Right forelimb (tissue), 1 donor: ENCODE measurements around the gene ZNF577.
"Not testable (repeated sequence)": the region's sequence is repeated elsewhere in the genome, so short reads cannot be mapped to it uniquely, and the experiment has no call there.

Source experiments
- DNase-seq: peaks from one replicate; pipeline ENCODE4 v3.0.0-alpha.2; 2018

The ZNF577 gene

DNA sequence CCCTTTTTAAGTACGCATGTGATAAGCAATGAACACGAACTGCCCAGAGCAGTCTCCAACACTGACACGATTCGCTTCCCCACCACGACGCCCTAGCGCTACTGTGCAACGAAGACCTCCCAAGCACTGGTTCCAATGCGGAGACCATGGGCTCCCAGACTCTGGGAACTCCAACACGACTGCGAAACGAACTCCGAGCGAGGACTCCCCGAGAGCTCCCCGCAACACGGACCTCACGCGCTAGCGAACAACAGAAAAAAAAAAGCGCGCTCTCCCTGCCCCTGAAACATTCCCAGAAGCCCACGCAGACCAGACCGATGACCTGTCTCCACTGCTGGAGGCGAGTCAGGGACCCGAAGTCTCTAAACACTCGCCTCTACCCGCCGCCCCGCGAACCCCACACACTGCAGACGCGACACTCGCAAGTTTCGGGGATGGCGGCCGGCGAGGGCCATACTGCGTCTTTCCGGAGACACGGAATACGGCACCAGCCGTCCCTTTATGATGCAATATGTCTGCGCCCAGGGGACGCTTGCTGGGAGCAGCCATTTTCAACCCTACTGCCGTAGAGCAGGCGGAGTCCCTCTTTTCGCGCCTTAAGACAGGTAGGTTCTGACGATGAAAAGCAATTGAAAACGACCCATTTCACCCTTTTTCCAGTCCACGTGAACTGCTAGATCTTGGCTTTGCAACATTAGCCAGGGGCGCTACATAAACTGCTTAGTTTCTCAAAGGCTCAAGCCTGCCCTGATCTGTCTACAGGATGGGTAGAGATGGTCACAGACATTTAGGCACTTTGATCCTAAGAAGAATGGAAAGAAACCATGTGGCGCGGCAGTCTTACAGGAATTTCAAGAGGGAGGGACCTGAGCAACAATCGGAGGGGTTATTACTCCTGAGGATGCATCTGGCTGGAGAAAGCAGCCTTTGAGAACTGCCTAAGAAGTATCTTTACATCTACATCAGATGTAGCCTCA is at the start of gene ZNF577:
TSS of gene ZNF577 (minus strand) at position 430 of the 977 bp plus-strand sequence. CDS start 7,569 bp downstream, outside the sequence.
- peak; percentile 96 for DNase-seq

DNA sequence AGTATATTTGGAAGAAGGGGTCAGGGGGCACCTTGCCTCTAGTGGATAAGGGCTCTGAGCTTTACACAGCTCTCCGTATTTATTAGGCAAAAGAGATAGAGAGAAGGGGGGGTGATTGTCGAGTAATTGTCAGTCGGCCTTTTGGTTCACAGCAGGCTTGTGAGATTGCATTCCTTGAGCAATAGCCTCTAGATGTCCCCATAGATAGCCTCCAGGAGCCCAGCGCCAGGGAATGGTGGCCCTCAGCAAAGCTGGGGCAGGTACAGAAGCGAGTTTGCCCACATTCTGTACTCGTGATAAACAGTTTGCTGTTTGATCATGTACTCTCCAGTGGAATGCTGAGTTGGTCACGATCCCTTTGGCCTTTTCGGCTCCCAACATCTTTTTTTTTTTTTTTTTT is 44.2 kb upstream of the ZNF577 start:
- DNase-seq: no peak

- no peak for DNase-seq
Measured at GRCh38 chr19:51927859-51928258, 40.1 kb upstream of the ZNF577 start.

- peak; percentile 92 for DNase-seq
Measured at GRCh38 chr19:51926784-51927741, 39.3 kb upstream of the ZNF577 start, which contains the start of gene ZNF613. ZNF613 (plus strand) TSS chr19:51927472; CDS start chr19:51936221, 8,749 bp downstream.

DNA sequence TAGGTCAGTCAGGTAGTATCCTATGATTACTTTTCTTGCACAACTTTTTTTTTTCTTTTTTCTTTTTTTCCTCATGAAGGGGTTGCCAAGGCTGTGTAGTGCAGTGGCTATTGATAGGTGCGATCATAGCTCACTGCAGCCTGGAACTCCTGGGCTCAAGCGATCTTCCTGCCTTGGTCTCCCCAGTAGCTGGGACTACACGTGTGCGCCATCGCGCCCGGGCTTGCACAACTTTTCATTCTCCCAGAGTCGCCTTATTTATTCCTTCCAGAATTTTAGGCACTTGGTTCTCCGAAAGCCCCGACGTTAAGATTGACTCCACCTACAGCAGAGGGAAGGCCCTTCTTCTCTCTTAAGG is 38.7 kb upstream of the ZNF577 start:
- no peak for DNase-seq

DNA sequence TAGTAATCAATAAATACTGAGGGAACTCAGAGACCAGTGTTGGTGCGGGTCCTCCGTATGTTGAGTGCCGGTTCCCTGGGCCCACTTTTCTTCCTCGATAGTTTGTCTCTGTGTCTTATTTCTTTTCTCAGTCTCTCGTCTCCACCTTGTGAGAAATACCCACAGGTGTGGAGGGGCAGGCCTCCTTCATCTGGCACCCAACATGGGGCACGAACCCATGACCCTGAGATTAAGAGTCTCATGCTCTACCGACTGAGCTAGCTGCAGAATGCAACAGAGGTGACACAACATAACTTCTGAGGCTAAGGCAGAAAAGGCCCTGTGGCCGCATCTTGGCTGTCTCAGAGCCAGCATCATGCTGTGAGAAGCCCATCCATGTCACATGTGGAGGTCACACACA is 34.2 kb upstream of the ZNF577 start:
- DNase-seq: no peak

DNA sequence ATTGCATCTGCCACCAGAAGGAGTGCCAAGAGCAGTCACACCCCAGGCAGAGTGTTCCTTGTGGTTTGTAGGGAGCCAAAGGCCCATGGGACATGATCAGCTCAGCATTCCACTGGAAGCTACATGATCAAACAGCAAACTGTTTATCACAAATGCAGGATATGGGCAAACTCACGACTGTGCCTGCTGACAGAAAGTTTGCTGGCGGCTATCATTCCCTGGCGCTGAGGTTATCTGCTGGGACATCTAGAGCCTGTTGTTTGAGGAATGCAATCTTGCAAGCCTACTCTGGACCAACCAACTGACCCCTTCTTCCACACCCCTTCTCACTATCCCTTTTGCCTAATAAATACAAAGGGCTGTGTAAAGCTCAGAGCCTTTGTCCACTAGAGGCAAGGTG is 31.9 kb upstream of the ZNF577 start:
- DNase-seq: no peak

GRCh38 chr19:51916167-51916566 is 28.4 kb upstream of the ZNF577 start:
- no peak for DNase-seq

GRCh38 chr19:51915324-51915867 is 27.6 kb upstream of the ZNF577 start:
- no peak for DNase-seq

GRCh38 chr19:51907981-51908380 is 20.2 kb upstream of the ZNF577 start:
- DNase-seq: not testable (repeated sequence)

DNA sequence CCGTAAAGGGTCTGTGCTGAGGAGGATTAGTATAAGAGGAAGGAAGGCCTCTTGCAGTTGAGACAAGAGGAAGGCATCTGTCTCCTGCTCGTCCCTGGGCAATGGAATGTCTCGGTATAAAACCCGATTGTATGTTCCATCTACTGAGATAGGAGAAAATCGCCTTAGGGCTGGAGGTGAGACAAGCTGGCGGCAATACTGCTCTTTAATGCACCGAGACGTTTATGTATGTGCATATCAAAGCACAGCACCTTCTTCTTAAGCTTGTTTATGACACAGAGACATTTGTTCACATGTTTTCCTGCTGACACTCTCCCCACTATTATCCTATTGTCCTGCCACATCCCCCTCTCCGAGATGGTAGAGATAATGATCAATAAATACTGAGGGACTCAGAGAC is 18.4 kb upstream of the ZNF577 start:
- not testable (repeated sequence) for DNase-seq

GRCh38 chr19:51905639-51906038 is 17.9 kb upstream of the ZNF577 start:
- DNase-seq: not testable (repeated sequence)

DNA sequence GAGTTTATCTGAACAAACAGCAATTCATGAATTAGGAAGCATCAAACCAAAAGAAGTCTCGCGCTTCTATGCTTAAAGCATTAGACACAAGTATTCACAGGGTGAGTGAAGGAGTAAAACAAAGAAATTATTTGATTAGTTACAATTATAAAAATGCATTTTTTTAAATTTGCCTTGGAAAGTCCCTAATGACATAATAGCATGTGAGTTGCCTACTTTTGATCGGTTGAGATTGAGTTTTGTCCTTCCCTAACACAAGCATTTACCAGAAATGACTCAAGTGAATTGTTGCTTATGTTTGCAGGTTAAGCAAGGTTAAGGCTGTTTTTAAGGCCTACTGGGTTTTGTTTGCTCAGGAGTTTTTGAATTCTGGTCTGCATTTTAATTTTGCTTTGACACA is 17.5 kb upstream of the ZNF577 start:
- DNase-seq: no peak

- peak; percentile 91 for DNase-seq
Measured at GRCh38 chr19:51904331-51905165, 16.8 kb upstream of the ZNF577 start, which contains the start of gene ZNF649. ZNF649 (minus strand) TSS chr19:51905017; CDS start chr19:51900107, 4,910 bp downstream.

- no peak for DNase-seq
Measured at GRCh38 chr19:51903192-51903591, 15.4 kb upstream of the ZNF577 start.

- DNase-seq: no peak
Measured at GRCh38 chr19:51901860-51902259, 14.1 kb upstream of the ZNF577 start.

- no peak for DNase-seq
Measured at GRCh38 chr19:51891193-51891747, 3.5 kb upstream of the ZNF577 start.

DNA sequence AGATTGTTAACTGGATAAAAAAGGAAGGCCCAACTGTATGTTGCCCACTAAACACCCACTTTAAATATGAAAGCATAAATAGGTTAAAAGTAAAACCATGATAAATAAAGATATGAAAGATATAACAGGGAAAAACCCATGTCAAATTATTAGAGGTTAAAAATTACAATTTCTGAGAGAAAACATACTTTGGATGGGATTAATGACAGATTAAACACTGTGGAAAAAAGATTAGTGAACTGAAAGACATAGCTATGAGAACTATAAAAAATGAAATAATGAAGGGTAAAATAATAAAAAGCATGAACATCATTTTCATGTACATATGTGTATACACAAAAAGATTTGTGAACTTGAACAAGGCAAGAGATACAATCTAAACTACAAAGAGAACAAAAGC is 2.2 kb upstream of the ZNF577 start:
- DNase-seq: no peak

DNA sequence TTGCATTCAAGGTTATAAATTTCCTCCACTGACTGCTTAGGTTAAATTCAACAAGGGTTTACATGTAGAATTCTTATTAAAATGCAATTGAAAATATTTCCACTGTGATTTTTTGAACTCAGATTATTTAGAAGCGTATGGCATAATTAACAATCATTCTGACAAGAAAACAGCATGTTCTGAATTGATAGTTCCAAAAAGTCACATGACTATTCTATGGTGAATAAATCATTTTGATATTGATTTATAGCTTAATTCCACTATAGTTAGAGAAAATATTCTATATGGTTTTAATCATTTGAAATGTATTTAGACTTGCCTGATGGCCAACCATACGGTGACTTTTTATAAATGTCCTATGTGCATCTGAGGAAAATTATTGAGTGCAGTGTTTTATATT is 3.0 kb downstream of the ZNF577 start:
- DNase-seq: no peak

GRCh38 chr19:51882518-51882917 is 5.2 kb downstream of the ZNF577 start:
- DNase-seq: no peak

GRCh38 chr19:51873097-51873496 is 14.7 kb downstream of the ZNF577 start:
- no peak for DNase-seq
